UCSD-AML1 (cell line): Measurements from ENCODE around the gene SNX24.
"Not testable (repeated sequence)": the region's sequence is repeated elsewhere in the genome, so short reads cannot be mapped to it uniquely, and the experiment has no call there.

ENCODE experiments used
- DNase-seq: peaks from one replicate; lab custom pipeline; 2025; ENCODE audit not compliant: unreplicated experiment; lab: John Stamatoyannopoulos, UW

Gene SNX24

GRCh38 chr5:122870219-122870856, 24.9 kb downstream of the SNX24 start:
- DNase-seq = no peak

DNA sequence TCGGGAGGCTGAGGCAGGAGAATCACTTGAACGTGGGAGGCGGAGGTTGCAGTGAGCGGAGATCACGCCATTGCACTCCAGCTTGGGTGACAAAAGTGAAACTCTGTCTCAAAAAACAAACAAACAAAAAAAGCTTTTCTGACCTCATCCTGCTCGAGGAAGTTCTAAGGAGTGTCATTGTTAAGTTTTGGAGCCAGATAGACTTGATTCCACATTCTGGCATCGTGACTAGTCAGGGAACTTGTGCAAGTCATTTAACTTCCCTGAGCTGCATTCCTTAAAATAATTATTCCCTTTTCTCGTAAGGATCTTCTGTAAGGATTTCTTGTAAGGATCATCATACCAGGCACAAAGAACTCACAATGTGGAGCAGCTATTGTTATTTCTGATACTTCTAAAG, 26.2 kb downstream of the SNX24 start:
- no peak for DNase-seq

DNA sequence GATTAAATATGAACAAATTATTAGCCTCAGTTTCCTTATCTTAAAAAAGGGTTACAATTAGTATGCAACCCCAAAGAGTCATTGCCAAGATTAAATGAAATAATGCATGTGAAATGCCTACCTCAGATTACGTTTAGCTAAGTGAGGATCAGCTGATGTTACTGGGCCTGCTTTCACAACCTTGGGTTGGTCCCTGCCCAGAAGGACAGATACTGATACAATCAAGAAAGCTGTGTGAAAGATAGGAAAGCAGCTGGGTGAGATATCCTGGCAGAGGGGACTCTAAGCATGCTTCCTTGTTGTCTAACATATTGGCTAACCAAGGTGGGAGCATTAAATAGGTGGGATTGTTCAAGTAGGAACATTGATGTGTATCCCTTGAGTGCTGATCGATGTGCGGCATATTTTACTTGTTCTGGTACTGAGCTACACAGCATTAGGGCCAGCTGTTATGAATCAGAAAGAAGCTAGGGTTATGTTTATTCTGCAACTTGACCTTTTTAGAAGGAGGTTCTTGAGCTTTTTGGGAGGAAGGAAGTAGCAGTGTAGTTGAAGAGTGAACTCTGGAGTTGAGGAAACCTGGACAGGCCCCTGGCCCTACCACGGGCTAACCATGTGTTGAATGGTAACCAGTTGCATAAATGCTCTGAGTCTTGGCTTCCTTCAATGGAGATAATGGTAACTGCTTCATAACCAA, 28.9 kb downstream of the SNX24 start:
- no peak for DNase-seq

DNA sequence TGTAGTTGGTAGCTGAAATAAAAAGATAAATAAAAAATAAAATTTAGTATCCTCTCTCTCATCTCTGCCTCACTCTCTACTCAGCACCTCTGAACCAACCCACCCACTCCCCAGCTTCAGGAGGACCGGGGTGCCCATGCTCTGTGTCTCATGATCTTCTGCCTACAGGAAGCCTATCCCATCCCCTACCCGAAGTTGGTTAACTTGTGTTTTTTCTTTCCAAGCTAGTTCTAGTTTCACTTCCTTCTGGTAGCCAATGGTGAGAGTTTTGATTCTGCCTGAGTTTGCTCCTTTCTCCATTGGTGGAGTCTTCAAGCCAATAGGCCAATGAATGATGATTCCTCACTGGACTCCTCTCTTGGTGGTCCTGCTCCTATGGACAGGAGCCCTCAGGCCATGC, 32.1 kb downstream of the SNX24 start:
- no peak for DNase-seq

GRCh38 chr5:122879076-122879475, 33.7 kb downstream of the SNX24 start:
- DNase-seq = no peak

DNA sequence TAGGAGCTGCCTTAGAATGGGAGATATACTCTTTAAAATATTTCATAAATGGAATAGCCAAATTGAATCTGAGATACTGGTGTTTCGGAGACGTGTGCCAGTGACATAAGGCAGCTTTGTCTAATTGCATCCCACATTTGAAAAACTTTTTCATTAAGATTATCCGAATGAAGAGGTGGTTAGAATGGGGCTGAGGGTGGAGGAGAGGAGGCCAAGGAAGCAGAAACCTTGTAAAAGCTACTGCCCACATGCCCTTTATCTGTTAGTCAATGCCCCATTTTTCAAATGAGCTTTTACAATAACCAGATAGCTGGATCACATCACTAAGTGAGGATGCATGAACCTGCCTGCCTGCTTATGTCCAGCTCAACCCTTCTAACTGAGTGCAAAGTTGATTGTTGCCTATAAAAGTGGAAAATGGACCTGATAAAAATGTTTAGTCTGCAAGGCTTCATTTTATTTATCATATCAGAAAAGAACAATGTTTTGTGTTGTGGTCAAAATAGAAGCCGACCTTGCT, 34.8 kb downstream of the SNX24 start:
- DNase-seq = no peak

DNA sequence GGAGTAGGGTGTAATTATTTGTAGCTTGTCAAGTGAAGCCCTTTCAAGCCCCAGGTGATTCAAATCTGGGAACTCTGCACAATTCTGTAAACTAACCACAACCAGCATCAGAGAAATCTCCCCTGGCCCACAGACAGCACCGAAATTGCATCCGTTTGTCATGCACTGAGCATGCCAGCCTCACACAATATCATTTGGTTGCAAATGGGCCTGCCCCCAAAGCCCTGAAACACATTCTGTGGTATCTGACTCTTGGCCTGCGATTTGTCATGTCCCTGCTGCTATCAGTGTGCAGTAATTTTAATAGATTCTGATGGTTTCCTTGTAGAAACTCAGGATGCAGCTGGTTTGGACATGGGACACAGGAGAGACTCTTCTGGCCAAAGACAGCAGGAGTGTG, 35.3 kb downstream of the SNX24 start:
- no peak for DNase-seq

GRCh38 chr5:122882831-122883230, 37.4 kb downstream of the SNX24 start:
- no peak for DNase-seq

GRCh38 chr5:122885045-122885517, 39.7 kb downstream of the SNX24 start:
- DNase-seq = no peak

- DNase-seq = no peak
These were observed 40.5 kb downstream of the SNX24 start for GRCh38 chr5:122885891-122886290.

GRCh38 chr5:122895141-122895540, 49.7 kb downstream of the SNX24 start:
- DNase-seq = no peak

DNA sequence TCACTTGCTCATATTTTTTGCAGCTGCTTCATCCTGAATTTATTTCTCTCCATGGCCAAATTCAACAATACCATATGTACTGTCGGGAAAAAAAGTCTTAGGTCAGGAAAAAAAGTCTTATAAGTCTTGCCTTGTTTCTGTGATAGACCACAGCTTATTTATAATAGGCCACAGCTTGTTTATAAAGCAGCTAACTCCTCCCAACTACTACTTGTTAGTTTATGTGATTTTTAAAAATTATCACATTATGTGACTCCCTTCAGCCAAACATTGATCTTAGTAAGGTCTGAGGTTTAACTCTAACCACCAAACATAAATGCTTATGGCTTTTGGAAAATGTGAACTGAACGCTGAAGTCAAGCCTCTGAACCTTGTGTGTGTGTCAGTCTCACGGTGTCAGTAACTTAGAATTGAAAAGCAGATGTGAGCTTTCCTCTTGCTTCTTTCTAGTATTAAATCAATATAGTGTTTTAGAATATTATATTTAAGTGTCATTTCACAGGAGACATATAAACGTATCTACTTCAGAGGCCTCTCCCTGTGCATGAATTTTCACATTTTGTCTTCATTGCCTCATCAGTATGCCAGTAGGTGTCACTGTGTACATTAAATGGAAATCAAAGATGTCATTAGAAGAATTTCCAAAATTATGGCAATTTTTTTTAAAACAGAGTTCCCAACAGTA, 51.3 kb downstream of the SNX24 start:
- DNase-seq = no peak

- DNase-seq = no peak
These were observed 51.8 kb downstream of the SNX24 start for GRCh38 chr5:122897283-122897602.

- DNase-seq = no peak
These were observed 55.9 kb downstream of the SNX24 start for GRCh38 chr5:122901346-122901745.

GRCh38 chr5:122902263-122902662, 56.9 kb downstream of the SNX24 start:
- peak; percentile 26 for DNase-seq

DNA sequence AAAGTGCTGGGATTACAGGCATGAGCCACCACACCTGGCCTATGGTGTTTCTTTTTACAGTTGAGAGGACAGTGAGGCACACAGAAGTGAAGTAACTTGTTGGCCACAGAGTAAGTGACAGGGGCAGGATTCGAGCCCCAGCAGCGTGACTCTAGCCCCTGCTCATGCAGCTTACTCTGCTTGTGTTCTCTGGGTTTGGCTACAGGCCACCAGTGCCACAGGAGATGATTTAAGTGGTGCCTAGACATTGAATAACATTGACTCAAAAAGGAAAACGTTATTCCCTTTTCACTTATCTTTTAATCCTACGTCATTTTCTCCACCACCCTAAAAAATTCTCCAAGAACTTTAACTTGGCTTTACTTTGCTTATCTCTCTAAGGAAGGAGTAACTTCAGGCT, 61.4 kb downstream of the SNX24 start:
- DNase-seq = no peak

GRCh38 chr5:122907276-122907675, 61.9 kb downstream of the SNX24 start:
- no peak for DNase-seq

GRCh38 chr5:122908108-122908507, 62.7 kb downstream of the SNX24 start:
- DNase-seq = no peak

DNA sequence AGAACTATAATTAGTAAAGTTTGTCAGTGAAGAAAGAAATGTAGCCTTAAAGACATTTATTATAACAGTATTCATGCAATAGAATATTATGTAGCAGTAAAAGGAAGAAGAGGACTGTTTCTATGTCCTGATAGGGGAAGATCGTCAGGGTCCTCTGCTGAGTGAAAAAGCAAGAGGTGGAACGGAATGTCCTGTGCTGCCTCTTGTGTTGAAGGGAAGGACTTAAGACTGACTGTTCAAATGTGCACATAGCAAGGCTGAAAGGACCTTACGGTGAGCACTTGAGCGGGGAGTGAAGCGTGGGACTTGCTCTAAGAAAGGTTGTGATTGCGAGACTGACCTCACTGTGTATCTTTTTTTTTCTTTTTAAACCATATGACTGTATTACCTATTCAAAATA, 63.2 kb downstream of the SNX24 start:
- no peak for DNase-seq

DNA sequence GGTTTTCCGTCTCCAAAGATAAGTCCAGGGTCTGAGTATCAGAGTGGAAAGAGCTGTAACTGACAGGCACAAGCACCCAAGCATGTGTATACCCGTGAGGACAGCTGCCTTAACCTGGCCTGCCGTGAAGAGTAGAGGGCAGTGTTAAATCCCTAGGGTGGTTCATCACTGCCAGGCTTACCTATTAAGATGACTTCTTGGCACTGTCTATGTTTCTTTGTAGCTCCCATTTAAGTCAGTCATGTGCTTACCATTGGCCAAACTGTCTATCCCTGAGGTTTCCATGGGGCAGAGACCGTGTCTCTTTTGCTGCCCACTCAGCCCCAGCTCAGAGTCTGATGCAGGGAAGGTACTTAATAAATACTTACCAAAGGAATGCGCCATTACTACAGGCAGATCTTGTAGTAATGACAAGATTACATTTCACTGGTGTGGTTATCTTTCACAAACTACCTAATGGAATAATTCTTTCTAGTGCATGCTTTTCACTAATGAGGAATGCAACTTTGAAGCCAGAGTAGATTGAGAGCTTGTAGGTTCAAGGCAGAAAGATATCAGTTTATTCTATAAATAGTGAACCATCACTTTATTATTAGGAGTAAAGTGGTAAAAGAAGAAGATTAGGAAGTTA, 64.2 kb downstream of the SNX24 start:
- no peak for DNase-seq

DNA sequence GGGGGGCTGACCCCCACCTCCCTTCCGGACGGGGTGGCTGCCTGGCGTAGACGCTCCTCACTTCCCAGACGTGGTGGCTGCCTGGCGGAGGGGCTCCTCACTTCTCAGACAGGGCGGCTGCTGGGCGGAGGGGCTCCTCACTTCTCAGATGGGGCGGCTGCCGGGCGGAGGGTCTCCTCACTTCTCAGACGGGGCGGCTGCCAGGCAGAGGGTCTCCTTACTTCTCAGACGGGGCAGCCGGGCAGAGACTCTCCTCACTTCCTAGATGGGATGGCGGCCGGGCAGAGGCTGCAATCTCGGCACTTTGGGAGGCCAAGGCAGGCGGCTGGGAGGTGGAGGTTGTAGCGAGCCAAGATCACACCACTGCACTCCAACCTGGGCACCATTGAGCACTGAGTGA, 68.0 kb downstream of the SNX24 start:
- not testable (repeated sequence) for DNase-seq
